Smooth muscle cell of the brain vasculature (primary cell): ENCODE measurements around the gene SGO2.
"Not testable (repeated sequence)": the region's sequence is repeated elsewhere in the genome, so short reads cannot be mapped to it uniquely, and the experiment has no call there.

ENCODE experiments used
- DNase-seq: peaks from one replicate; pipeline ENCODE4 v3.0.0-alpha.2; 2012; ENCODE audit warnings: low read depth, low spot score

SGO2 gene

GRCh38 chr2:200619279-200619678 is 93.3 kb downstream of the SGO2 start:
- no peak for DNase-seq

GRCh38 chr2:200620606-200621390 is 94.8 kb downstream of the SGO2 start:
- DNase-seq, result no peak

- DNase-seq, result no peak
These were observed 96.1 kb downstream of the SGO2 start for GRCh38 chr2:200622106-200622505.

- DNase-seq, result no peak
These were observed 98.0 kb downstream of the SGO2 start for GRCh38 chr2:200624026-200624425.

GRCh38 chr2:200624658-200625057 is 98.7 kb downstream of the SGO2 start:
- no peak for DNase-seq

GRCh38 chr2:200625282-200625681 is 99.3 kb downstream of the SGO2 start:
- DNase-seq, result no peak

- no peak for DNase-seq
These were observed 100.0 kb downstream of the SGO2 start for GRCh38 chr2:200625958-200626363.

GRCh38 chr2:200627110-200627770 is 101.2 kb downstream of the SGO2 start:
- DNase-seq, result no peak

- DNase-seq, result not testable (repeated sequence)
These were observed 102.5 kb downstream of the SGO2 start for GRCh38 chr2:200628461-200628860.

GRCh38 chr2:200631287-200631686 is 105.3 kb downstream of the SGO2 start:
- DNase-seq, result no peak
